Type B pancreatic cell (in vitro differentiated cells): ENCODE results near the gene ENTHD1. TPM values are rescaled to one million over a fixed set of nuclear protein-coding genes. Genes with fewer than 3 reads are reported as not detected.

ENCODE experiments used
- DNase-seq: peaks from one replicate; pipeline ENCODE4 v3.0.0; 2021; ENCODE audit warnings: mixed read lengths; ENCODE audit not compliant: unreplicated experiment; ENCODE audit errors: extremely low spot score
- H3K27ac Mint-ChIP-seq: 2 replicates; pipeline ENCODE4 v1.8.0; 2021; ENCODE audit warnings: mild to moderate bottlenecking, mixed read lengths
- H3K27me3 Mint-ChIP-seq: 2 replicates; pipeline ENCODE4 v1.8.0; 2021; ENCODE audit warnings: mixed read lengths
- H3K36me3 Mint-ChIP-seq: 2 replicates; pipeline ENCODE4 v1.8.0; 2021; ENCODE audit warnings: mixed read lengths
- H3K4me1 Mint-ChIP-seq: one replicate; pipeline ENCODE4 v1.8.0; 2021; ENCODE audit warnings: mixed read lengths; ENCODE audit not compliant: unreplicated experiment
- H3K4me3 Mint-ChIP-seq: 2 replicates; pipeline ENCODE4 v1.8.0; 2021; ENCODE audit warnings: mild to moderate bottlenecking, mixed read lengths
- H3K9me3 Mint-ChIP-seq: 2 replicates; pipeline ENCODE4 v1.8.0; 2021; ENCODE audit warnings: mixed read lengths
- CTCF ChIP-seq: fragments of 200-600 bp; sonication (generic); conservative IDR thresholded peaks from 2 replicates; pipeline ENCODE4 v1.5.0; 2021; ENCODE audit warnings: antibody characterized with exemption, mild to moderate bottlenecking
- total RNA-seq: library from RNA; stranded (reverse); gene quantifications from 2 replicates; pipeline ENCODE4 v1.2.1, GENCODE V29; 2021; ENCODE audit warnings: low replicate concordance

ENTHD1 gene
- total RNA-seq, 1 donor from 2014 or later, result not detected

GRCh38 chr22:39723899-39724351 lies 169.6 kb downstream of the ENTHD1 start:
- Mint-ChIP-seq H3K4me3 (no peak overlapping the region), H3K27me3 (peaks cover 21% of the 10 kb centered on the region), H3K9me3 (no peaks in the 10 kb centered on the region), H3K27ac (no peak overlapping the region), H3K36me3 (no peaks in the 10 kb centered on the region), H3K4me1 (peaks cover 12% of the 10 kb centered on the region)
- no peak for DNase-seq
- TF ChIP-seq CTCF, result no peak

GRCh38 chr22:39723463-39723862 lies 170.1 kb downstream of the ENTHD1 start:
- Mint-ChIP-seq H3K36me3 (no peaks in the 10 kb centered on the region), H3K4me3 (no peak overlapping the region), H3K27ac (no peak overlapping the region), H3K9me3 (no peaks in the 10 kb centered on the region), H3K27me3 (peaks cover 21% of the 10 kb centered on the region), H3K4me1 (peaks cover 12% of the 10 kb centered on the region)
- DNase-seq, result peak; percentile 44
- no peak for TF ChIP-seq CTCF

- DNase-seq, result peak; percentile 37
- H3K4me1 Mint-ChIP-seq, result peaks cover 12% of the 10 kb centered on the region
- H3K9me3 Mint-ChIP-seq, result no peaks in the 10 kb centered on the region
- H3K36me3 Mint-ChIP-seq, result no peaks in the 10 kb centered on the region
- H3K4me3 Mint-ChIP-seq, result no peak overlapping the region
- peaks cover 20% of the 10 kb centered on the region for H3K27me3 Mint-ChIP-seq
- no peak for TF ChIP-seq CTCF
- H3K27ac Mint-ChIP-seq, result no peak overlapping the region
Observed at GRCh38 chr22:39722501-39722900, 171.1 kb downstream of the ENTHD1 start.

- Mint-ChIP-seq H3K27ac (no peak overlapping the region), H3K4me1 (peaks cover 16% of the 10 kb centered on the region), H3K9me3 (no peaks in the 10 kb centered on the region), H3K4me3 (no peak overlapping the region), H3K27me3 (peaks cover 17% of the 10 kb centered on the region), H3K36me3 (no peaks in the 10 kb centered on the region)
- TF ChIP-seq CTCF, result no peak
- DNase-seq, result peak; percentile 45
Observed at GRCh38 chr22:39722032-39722325, 171.6 kb downstream of the ENTHD1 start.

- Mint-ChIP-seq H3K27ac (no peak overlapping the region), H3K36me3 (no peaks in the 10 kb centered on the region), H3K9me3 (no peaks in the 10 kb centered on the region), H3K4me3 (no peak overlapping the region), H3K4me1 (peaks cover 17% of the 10 kb centered on the region), H3K27me3 (peaks cover 15% of the 10 kb centered on the region)
- peak; percentile 67 for DNase-seq
- TF ChIP-seq CTCF, result no peak
Observed at GRCh38 chr22:39721206-39722031, 172.1 kb downstream of the ENTHD1 start.
